GM12865 (cell line): ENCODE results near the gene BTBD9.

ENCODE experiments used
- DNase-seq: peaks from one replicate; pipeline ENCODE4 v3.0.0; 2010; ENCODE audit warnings: low read depth
- H3K4me3 ChIP-seq: 2 replicates; pipeline ENCODE4 v1.5.1; 2011; ENCODE audit warnings: mild to moderate bottlenecking, low read depth, low read length, control low read depth
- CTCF ChIP-seq: IDR thresholded peaks from 2 replicates; pipeline ENCODE4 v1.5.1; 2011; ENCODE audit warnings: low read length, control low read depth, low read depth, inconsistent platforms; ENCODE audit not compliant: insufficient read depth; ENCODE audit errors: missing control alignments

The BTBD9 gene

GRCh38 chr6:38599261-38599660 is 40.5 kb downstream of the BTBD9 start:
- DNase-seq: no peak
- H3K4me3 ChIP-seq: no peak overlapping the region
- no peak for TF ChIP-seq CTCF

- no peak for TF ChIP-seq CTCF
Observed at GRCh38 chr6:38593998-38594665, 45.6 kb downstream of the BTBD9 start.

GRCh38 chr6:38593409-38593808 is 46.3 kb downstream of the BTBD9 start:
- TF ChIP-seq CTCF: no peak
- DNase-seq: no peak
- no peak overlapping the region for H3K4me3 ChIP-seq

More at GRCh38 chr6:38593998-38594665, 45.6 kb downstream of the BTBD9 start:
- H3K4me3 ChIP-seq: no peak overlapping the region
- no peak for DNase-seq

GRCh38 chr6:38591439-38591838 is 48.3 kb downstream of the BTBD9 start:
- no peak for DNase-seq
- H3K4me3 ChIP-seq: no peak overlapping the region
- no peak for TF ChIP-seq CTCF

GRCh38 chr6:38589367-38589720 is 50.4 kb downstream of the BTBD9 start:
- DNase-seq: no peak
- no peak for TF ChIP-seq CTCF

GRCh38 chr6:38588631-38589366 is 50.9 kb downstream of the BTBD9 start:
- TF ChIP-seq CTCF: no peak
- H3K4me3 ChIP-seq: no peak overlapping the region
- no peak for DNase-seq

More at GRCh38 chr6:38589367-38589720, 50.4 kb downstream of the BTBD9 start:
- H3K4me3 ChIP-seq: no peak overlapping the region
